SK-N-SH (cell line): ENCODE data around the gene BCAT1. TPM values are rescaled to one million over a fixed set of nuclear protein-coding genes. Genes with fewer than 3 reads are reported as not detected.

ENCODE experiments used
- CTCF ChIA-PET: fragments of 300-600, 350-600 bp; formaldehyde crosslinking; extraction: SDS; loops from one replicate; lab custom pipeline; 2021; lab: Yijun Ruan, JAX
- POLR2A ChIA-PET: fragments of 350-600 bp; sonication (Branson Sonifier 250); formaldehyde crosslinking; extraction: SDS; loops from one replicate; lab custom pipeline; 2020; ENCODE audit warnings: antibody characterized with exemption, inconsistent platforms; lab: Yijun Ruan, JAX
- DNase-seq: peaks from one replicate; pipeline ENCODE4 v3.0.0; 2012
- H2AFZ ChIP-seq: fragments of 200-600 bp; sonication (generic); 2 replicates; pipeline ENCODE4 v1.8.1; 2016; ENCODE audit warnings: antibody characterized with exemption, mild to moderate bottlenecking, low read depth
- H3F3A ChIP-seq: fragments of 200-600 bp; sonication (generic); replicated peaks from 2 replicates; pipeline ENCODE3; 2016; ENCODE audit warnings: antibody characterized with exemption, mild to moderate bottlenecking; ENCODE audit not compliant: insufficient read depth
- H3K27ac ChIP-seq, 2 experiments: fragments of 200-500 bp in 1 of 2; fragments of 200-600 bp in 1 of 2; sonication (Bioruptor generic) in 1 of 2; sonication (generic), shearing (Covaris generic) in 1 of 2; 2 replicates each; pipeline versions ENCODE4 v1.5.1 to v1.6.1; 2014 to 2016; ENCODE audit warnings: low read depth in 2 of 2, inconsistent platforms in 1 of 2, low read length in 1 of 2, mild to moderate bottlenecking in 1 of 2, mixed read lengths in 1 of 2
- H3K27me3 ChIP-seq: fragments of 200-600 bp; sonication (generic), shearing (Covaris generic); 2 replicates; pipeline ENCODE4 v1.6.1; 2016; ENCODE audit warnings: mixed run types; ENCODE audit not compliant: insufficient read depth
- H3K36me3 ChIP-seq, 2 experiments: fragments of 200-500 bp in 1 of 2; fragments of 200-600 bp in 1 of 2; sonication (Bioruptor generic) in 1 of 2; sonication (generic) in 1 of 2; replicated peaks in 1 of 2; 2 replicates each; pipeline versions ENCODE3 to v1.5.1; 2014 to 2016; ENCODE audit warnings: low read length in 1 of 2, mild to moderate bottlenecking in 1 of 2; ENCODE audit not compliant: insufficient read depth in 2 of 2, control insufficient read depth in 1 of 2
- H3K4me1 ChIP-seq, 2 experiments: fragments of 200-500 bp in 1 of 2; fragments of 200-600 bp in 1 of 2; sonication (Bioruptor generic) in 1 of 2; sonication (generic), shearing (Covaris generic) in 1 of 2; 2 replicates each; pipeline versions ENCODE4 v1.5.1 to v1.6.1; 2014 to 2016; ENCODE audit warnings: low read depth in 1 of 2, low read length in 1 of 2, mixed run types in 1 of 2; ENCODE audit not compliant: insufficient read depth in 2 of 2, control insufficient read depth in 1 of 2
- H3K4me2 ChIP-seq: fragments of 200-600 bp; sonication (generic), shearing (Covaris generic); 2 replicates; pipeline ENCODE4 v1.6.1; 2017; ENCODE audit warnings: mixed run types
- H3K4me3 ChIP-seq, 2 experiments: fragments of 200-500 bp in 1 of 2; fragments of 200-600 bp in 1 of 2; sonication (Bioruptor generic) in 1 of 2; sonication (generic), shearing (Covaris generic) in 1 of 2; 2 replicates each; pipeline versions ENCODE4 v1.5.1 to v1.8.1; 2014 to 2016; ENCODE audit warnings: low read depth in 2 of 2, inconsistent platforms in 1 of 2, low read length in 1 of 2, mild to moderate bottlenecking in 1 of 2, mixed read lengths in 1 of 2, moderate library complexity in 1 of 2
- H3K79me2 ChIP-seq: fragments of 200-600 bp; sonication (generic); 2 replicates; pipeline ENCODE4 v1.8.1; 2017; ENCODE audit warnings: mild to moderate bottlenecking; ENCODE audit not compliant: insufficient read depth
- H3K9ac ChIP-seq: fragments of 200-600 bp; sonication (generic); 2 replicates; pipeline ENCODE4 v1.6.1; 2017; ENCODE audit warnings: mixed run types
- H3K9me2 ChIP-seq: fragments of 200-600 bp; sonication (generic); 2 replicates; pipeline ENCODE4 v1.6.1; 2017; ENCODE audit warnings: mixed run types
- H3K9me3 ChIP-seq: fragments of 200-600 bp; sonication (generic); 2 replicates; pipeline ENCODE4 v1.6.1; 2017; ENCODE audit warnings: mixed run types, mild to moderate bottlenecking, moderate library complexity
- H4K20me1 ChIP-seq: fragments of 200-600 bp; sonication (generic); 2 replicates; pipeline ENCODE4 v1.6.1; 2017; ENCODE audit warnings: mild to moderate bottlenecking, mixed run types; ENCODE audit not compliant: insufficient read depth
- EP300 ChIP-seq, 2 experiments: IDR thresholded peaks; 2 replicates each; pipeline versions ENCODE4 v1.4.0 to v1.6.1; 2012; ENCODE audit warnings: borderline replicate concordance in 1 of 2, low read depth in 1 of 2, low read length in 1 of 2
- FOSL2 ChIP-seq: IDR thresholded peaks from 2 replicates; pipeline ENCODE4 v1.4.0; 2012; ENCODE audit warnings: low read depth, mild to moderate bottlenecking, moderate library complexity, borderline replicate concordance
- FOXJ3 ChIP-seq: sonication (generic); formaldehyde crosslinking; IDR thresholded peaks from 2 replicates; pipeline ENCODE4 v1.5.1; 2020; ENCODE audit warnings: mild to moderate bottlenecking, missing genetic modification reagents
- GABPA ChIP-seq: IDR thresholded peaks from 2 replicates; pipeline ENCODE4 v1.4.0; 2012; ENCODE audit warnings: low read depth, mild to moderate bottlenecking
- JUND ChIP-seq: IDR thresholded peaks from 2 replicates; pipeline ENCODE4 v1.4.0; 2012
- NRF1 ChIP-seq: IDR thresholded peaks from 2 replicates; pipeline ENCODE4 v1.6.1; 2012; ENCODE audit warnings: low read depth, mild to moderate bottlenecking, low read length
- RCOR1 ChIP-seq: fragments of 150-350 bp; IDR thresholded peaks from 2 replicates; pipeline ENCODE4 v1.6.1; 2017; ENCODE audit warnings: antibody characterized with exemption, low read length
- RFX5 ChIP-seq: IDR thresholded peaks from 2 replicates; pipeline ENCODE4 v1.6.1; 2012; ENCODE audit warnings: mild to moderate bottlenecking, improper control_type of control experiment, low read length
- RXRA ChIP-seq: IDR thresholded peaks from 2 replicates; pipeline ENCODE4 v1.4.0; 2012; ENCODE audit warnings: low read depth, mild to moderate bottlenecking, borderline replicate concordance
- SIN3A ChIP-seq: IDR thresholded peaks from 2 replicates; pipeline ENCODE4 v1.6.1; 2012; ENCODE audit warnings: low read depth, mild to moderate bottlenecking, low read length, moderate library complexity, borderline replicate concordance
- SMC3 ChIP-seq: IDR thresholded peaks from 2 replicates; pipeline ENCODE4 v1.6.1; 2012; ENCODE audit warnings: low read depth, low read length, improper control_type of control experiment
- TAF1 ChIP-seq: IDR thresholded peaks from 2 replicates; pipeline ENCODE4 v1.6.1; 2012; ENCODE audit warnings: low read depth, mild to moderate bottlenecking, low read length, moderate library complexity, borderline replicate concordance
- TCF12 ChIP-seq: IDR thresholded peaks from 2 replicates; pipeline ENCODE4 v1.4.0; 2012
- TEAD4 ChIP-seq: IDR thresholded peaks from 2 replicates; pipeline ENCODE4 v1.4.0; 2012; ENCODE audit warnings: mild to moderate bottlenecking, borderline replicate concordance; ENCODE audit not compliant: insufficient read depth
- WGBS: methylation state at CpG from one replicate; pipeline ENCODE4 v1.1.6; 2017; ENCODE audit warnings: low lambda C conversion rate; 5-methylcytosine and 5-hydroxymethylcytosine counted together
- polyA plus RNA-seq, 3 experiments: library from polyadenylated mRNA; depleted of rRNA; stranded (reverse); fragments of >200 nt; gene quantifications; 2 replicates each; pipeline ENCODE4 v1.2.3, GENCODE V29; 2012
- TF ChIP-seq, protein P1 (sequence below): IDR thresholded peaks from 2 replicates; pipeline ENCODE4; 2012
- TF ChIP-seq, protein P2 (sequence below): IDR thresholded peaks from 2 replicates; pipeline ENCODE4 v1.4.0; 2012; ENCODE audit warnings: low read depth
- TF ChIP-seq, protein P3 (sequence below): IDR thresholded peaks from 2 replicates; pipeline ENCODE4 v1.6.1; 2012; ENCODE audit warnings: mild to moderate bottlenecking, low read depth, low read length, moderate library complexity

Gene BCAT1
- polyA plus RNA-seq, 1 of the 3 experiments (the other 2 are of a cell fraction) = 7.7 TPM

DNA sequence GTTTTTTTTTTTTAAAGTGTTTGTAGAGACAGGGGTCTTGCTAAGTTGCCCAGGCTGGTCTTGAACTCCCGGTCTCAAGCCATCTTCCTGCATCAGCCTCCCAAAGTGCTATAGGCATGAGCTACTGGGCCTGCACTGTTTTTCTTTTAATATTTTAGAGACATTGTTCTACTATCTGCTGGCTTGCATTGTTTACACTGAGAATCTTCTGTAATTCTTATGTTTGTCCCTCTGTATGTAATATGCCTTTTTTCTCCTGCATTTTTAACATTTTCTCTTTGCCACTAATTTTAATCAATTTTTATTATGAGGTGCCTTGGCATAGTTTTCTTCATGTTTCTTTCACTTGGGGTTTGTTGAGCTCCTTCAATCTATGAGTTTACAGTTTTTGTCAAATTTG lies 15.4 kb upstream of the BCAT1 start:
- no peak for DNase-seq
- POLR2A ChIA-PET = interaction anchor here (0.7 kb wide), 1 partner anchor 658 kb away, joined by 3 read pairs; no protein-coding TSS in a partner anchor
- H3K4me3 ChIP-seq = no peak overlapping the region

More for the DNA sequence above, 15.4 kb upstream of the BCAT1 start:
- WGBS = 95% methylated on average over 1 of the region's 1 CpG
- Histone ChIP-seq H3K4me1 (no peaks in the 10 kb centered on the region), H3K27ac (no peak overlapping the region), H4K20me1 (no peaks in the 10 kb centered on the region), H3K9me3 (peaks cover 10% of the 10 kb centered on the region; the same call in 1 of the 2 replicates), H2AFZ (no peak overlapping the region), H3F3A (no peaks in the 10 kb centered on the region), H3K4me2 (no peak overlapping the region), H3K79me2 (no peaks in the 10 kb centered on the region), H3K27me3 (no peaks in the 10 kb centered on the region), H3K36me3 (no peaks in the 10 kb centered on the region), H3K9ac (no peak overlapping the region), H3K9me2 (no peaks in the 10 kb centered on the region)
- CTCF ChIA-PET = interaction anchor here (0.8 to 1.7 kb wide), 3 partner anchors 15 to 103 kb away, joined by 3 read pairs; no protein-coding TSS in a partner anchor
- TF ChIP-seq JUND (no peak), NRF1 (no peak), RFX5 (no peak), TAF1 (no peak), FOXJ3 (no peak), SIN3A (no peak), RXRA (no peak), RCOR1 (no peak), FOSL2 (no peak), TEAD4 (no peak), EP300 (IDR thresholded peaks at IDR 0.05; ENCODE audit: borderline replicate concordance in 1 of 2, low read depth in 1 of 2, low read length in 1 of 2) (no peak), SMC3 (no peak), GABPA (no peak), TCF12 (no peak)
- TF ChIP-seq, protein P1, sequence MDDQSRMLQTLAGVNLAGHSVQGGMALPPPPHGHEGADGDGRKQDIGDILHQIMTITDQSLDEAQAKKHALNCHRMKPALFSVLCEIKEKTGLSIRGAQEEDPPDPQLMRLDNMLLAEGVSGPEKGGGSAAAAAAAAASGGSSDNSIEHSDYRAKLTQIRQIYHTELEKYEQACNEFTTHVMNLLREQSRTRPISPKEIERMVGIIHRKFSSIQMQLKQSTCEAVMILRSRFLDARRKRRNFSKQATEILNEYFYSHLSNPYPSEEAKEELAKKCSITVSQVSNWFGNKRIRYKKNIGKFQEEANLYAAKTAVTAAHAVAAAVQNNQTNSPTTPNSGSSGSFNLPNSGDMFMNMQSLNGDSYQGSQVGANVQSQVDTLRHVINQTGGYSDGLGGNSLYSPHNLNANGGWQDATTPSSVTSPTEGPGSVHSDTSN = no peak
- TF ChIP-seq, protein P2, sequence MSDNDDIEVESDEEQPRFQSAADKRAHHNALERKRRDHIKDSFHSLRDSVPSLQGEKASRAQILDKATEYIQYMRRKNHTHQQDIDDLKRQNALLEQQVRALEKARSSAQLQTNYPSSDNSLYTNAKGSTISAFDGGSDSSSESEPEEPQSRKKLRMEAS = no peak
- TF ChIP-seq, protein P3, sequence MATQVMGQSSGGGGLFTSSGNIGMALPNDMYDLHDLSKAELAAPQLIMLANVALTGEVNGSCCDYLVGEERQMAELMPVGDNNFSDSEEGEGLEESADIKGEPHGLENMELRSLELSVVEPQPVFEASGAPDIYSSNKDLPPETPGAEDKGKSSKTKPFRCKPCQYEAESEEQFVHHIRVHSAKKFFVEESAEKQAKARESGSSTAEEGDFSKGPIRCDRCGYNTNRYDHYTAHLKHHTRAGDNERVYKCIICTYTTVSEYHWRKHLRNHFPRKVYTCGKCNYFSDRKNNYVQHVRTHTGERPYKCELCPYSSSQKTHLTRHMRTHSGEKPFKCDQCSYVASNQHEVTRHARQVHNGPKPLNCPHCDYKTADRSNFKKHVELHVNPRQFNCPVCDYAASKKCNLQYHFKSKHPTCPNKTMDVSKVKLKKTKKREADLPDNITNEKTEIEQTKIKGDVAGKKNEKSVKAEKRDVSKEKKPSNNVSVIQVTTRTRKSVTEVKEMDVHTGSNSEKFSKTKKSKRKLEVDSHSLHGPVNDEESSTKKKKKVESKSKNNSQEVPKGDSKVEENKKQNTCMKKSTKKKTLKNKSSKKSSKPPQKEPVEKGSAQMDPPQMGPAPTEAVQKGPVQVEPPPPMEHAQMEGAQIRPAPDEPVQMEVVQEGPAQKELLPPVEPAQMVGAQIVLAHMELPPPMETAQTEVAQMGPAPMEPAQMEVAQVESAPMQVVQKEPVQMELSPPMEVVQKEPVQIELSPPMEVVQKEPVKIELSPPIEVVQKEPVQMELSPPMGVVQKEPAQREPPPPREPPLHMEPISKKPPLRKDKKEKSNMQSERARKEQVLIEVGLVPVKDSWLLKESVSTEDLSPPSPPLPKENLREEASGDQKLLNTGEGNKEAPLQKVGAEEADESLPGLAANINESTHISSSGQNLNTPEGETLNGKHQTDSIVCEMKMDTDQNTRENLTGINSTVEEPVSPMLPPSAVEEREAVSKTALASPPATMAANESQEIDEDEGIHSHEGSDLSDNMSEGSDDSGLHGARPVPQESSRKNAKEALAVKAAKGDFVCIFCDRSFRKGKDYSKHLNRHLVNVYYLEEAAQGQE = no peak
